Stimulated activated CD8-positive, alpha-beta memory T cell treated with anti-CD3 and anti-CD28 coated beads, Interleukin-12 subunit alpha, Interleukin-12 subunit beta, amount 100 ng/mL, for 4 hours (primary cell): ENCODE results near the gene ARHGAP32.

Experiments used
- DNase-seq: peaks from one replicate; pipeline ENCODE4 v3.0.0-alpha.2; 2020; ENCODE audit warnings: low read depth

The ARHGAP32 gene

DNA sequence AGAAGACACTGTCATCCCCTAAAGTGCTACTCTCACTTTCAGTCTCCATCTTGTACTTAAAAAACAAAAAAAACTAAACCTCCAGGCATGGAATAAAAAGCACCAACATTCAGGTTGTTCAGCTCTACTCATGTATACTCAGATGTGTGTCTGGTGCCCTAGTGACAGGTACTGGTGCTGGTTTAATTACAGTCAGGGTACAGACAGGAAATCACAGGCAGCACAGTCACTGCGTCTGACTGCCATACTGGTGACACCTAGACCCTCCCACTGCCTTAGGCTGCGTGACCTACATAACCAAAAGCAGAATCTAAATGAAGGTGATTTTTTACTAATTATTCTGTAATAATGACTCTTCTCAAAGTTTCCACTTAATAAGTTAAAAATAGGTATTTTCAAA lies at the start of gene ARHGAP32:
ARHGAP32 (minus strand) TSS at position 176 of the 400 bp plus-strand sequence; CDS start at position 49, 127 bp downstream.
- no peak for DNase-seq

DNA sequence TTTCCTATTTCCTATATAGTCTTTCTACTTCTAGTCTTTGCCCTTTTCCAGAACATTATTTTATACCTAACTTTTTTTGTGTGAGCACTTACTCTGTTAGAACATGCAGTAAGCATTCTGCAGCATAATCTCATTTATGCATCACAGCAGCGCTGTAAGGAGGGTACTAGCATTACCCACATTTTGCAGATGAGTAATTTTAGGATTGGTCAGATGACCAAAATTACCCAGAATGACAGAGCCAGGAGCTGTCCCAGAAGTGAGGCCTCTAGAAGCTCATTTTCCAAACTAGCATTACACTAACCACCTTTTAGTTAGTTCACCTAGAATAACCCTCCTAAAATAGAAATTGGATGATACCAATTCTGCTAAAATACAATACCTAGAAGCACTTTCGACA lies 47.1 kb upstream of the ARHGAP32 start:
- DNase-seq, result no peak

DNA sequence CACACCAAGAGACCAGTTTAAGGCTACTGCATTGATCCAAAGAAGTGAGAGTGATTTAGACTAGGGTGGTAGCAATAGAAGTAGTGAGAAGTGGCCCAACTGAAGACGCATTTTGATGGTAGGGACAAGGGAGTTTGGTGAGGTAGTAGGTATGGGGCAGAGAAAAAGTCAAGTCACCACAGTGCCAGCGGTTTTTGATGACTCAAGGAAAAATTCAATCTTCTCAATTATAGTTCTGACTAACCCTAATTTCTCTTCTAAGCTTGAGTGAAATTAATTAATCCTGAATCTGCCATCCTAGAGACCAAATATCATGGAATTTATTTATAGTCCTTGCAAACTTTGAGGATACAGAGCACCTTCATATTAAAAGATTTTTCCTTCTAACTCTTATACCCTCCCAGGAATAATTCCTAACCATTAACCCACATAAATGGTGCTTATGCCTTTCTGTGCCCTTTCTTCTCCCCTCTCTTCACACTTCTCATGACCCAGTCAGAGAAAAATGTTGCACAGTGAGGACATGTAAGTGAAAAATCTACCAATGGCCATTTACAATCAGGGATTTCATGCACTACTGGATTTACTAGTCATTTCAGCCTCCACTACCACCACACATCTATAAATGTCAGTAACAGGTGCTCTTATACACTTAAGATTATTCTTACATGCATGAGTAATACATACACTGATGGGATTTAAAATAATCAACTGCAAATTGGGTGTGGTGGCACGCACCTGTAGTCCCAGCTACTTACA lies 45.9 kb upstream of the ARHGAP32 start:
- no peak for DNase-seq

DNA sequence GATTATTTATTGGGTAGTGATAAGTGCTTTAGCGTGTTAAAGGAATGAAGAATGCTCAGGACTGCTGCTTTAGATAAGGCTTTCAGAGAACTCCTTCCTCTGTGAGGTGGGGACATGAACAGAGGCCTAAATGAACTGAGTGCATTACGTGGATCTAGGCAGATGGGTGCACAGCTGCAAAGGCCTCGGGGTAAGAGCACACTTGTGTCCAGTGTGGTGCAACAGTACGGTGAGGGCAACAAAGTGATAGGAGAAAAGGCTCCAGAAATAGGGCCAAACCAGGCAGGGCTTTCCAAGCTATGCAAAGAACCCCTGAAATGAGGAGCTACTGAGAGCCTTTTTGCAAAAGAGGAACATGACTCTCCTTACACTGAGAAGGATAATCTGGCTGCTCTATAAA lies 45.3 kb upstream of the ARHGAP32 start:
- DNase-seq, result no peak

DNA sequence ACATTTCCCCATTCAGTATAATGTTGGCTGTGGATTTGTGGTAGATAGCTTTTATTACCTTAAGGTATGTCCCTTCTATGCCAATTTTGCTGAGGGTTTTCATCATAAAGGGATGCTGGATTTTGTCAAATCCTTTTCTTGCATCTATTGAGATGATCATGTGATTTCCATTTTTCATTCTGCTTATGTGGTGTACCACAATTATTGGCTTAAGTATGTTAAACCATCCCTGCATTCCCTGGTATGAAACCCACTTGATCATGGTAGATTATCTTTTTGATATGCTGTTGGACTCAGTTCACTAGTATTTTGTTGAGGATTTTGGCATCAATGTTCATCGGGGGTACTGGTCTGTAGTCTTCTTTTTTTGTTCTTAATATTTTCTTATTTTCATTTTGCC lies 44.7 kb upstream of the ARHGAP32 start:
- no peak for DNase-seq

DNA sequence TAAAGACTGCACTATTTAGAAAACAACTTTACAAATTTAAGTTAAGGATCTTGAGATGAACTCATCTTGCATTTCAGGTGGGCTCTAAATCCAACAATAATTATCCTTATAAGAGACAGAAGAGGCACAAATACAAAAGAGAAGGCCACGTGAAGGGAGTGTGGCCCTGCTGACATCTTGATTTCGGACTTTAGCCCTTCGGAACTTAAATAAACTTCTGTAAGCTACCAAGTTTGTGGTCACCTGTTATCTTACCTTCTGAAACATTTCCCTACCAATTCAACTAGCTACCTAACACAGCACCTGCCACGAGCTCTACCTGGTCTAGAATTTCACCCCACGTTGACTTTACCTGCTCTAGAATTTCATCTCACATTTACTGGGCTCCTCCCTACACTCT lies 42.9 kb upstream of the ARHGAP32 start:
- DNase-seq, result no peak

DNA sequence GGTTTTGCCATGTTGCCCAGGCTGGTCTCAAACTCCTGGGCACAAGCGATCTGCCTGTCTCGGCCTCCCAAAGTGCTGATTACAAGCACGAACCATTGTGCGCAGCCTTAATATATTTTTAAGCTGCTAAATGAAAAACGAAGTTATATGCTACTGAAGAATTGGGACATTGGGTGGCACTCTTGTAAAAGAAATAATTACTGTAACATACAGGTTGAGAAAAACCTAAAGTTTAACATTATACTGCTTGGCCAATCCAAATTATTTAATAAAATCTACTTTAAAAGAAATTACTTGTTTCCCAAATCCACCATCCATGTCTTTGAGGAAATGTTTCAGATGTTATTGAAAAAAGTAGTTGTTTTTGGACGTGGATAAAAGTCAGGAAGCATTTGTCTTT lies 37.9 kb upstream of the ARHGAP32 start:
- DNase-seq, result no peak

DNA sequence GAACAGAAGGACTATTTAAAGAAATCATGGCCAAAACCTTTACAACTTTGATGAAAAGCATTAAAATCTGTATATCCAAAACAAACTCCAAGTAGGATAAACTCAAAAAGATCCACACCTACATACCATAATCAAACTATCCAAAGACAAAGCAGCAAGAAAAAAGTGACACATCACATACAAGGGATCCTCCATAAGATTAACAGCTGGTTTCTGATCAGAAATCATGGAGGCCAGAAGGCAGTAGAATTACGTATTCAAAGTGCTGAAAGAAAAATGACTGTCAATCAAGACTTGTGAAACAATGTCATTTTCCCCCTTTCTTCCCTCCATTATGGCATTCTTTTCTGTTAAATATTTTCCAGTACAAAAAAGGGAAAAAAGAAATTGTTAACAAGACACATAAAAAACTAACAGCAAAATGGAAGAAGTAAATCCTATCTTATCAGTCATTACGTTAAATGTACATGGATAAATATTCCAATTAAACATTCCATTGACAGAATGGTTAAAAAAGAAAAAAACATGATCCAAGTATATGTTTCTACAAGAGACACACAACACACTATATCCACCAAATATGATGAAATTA lies 34.2 kb upstream of the ARHGAP32 start:
- DNase-seq, result no peak

DNA sequence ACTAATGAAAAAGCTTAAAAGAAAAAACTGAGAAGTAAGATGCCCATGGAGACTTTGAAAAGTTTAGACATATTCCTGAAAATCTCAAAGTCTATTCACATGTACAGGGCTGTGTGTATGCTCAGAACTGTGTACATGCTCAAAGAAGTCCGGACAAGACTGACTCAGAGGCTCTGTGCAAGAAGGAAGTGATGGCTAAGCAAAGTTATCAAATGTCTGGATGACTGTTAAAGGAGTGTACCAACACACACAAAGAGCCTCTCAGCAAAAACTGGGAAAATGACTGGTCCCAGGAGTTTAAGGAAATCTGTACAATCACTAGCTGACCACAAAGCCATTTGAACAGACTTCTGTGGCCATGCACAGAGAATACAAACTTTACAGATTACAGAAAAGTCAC lies 33.1 kb upstream of the ARHGAP32 start:
- no peak for DNase-seq

DNA sequence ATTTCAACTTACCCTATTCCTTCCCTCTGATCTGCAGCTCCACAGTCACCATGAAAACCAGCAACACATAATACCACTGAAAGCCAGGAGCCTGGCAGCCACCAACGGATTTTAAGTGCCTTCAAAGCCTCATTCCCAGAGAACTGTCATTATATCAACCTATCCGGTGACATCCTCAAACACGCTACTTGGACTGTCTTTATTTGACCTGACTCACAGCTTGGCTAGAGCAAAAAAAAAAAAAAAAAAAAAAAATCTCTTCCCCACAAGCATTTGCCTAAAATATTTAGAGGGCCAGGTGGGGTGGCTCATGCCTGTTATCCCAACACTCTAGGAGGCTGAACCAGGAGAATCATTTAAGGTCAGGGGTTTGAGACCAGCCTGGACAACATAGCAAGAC lies 32.4 kb upstream of the ARHGAP32 start:
- DNase-seq, result no peak

DNA sequence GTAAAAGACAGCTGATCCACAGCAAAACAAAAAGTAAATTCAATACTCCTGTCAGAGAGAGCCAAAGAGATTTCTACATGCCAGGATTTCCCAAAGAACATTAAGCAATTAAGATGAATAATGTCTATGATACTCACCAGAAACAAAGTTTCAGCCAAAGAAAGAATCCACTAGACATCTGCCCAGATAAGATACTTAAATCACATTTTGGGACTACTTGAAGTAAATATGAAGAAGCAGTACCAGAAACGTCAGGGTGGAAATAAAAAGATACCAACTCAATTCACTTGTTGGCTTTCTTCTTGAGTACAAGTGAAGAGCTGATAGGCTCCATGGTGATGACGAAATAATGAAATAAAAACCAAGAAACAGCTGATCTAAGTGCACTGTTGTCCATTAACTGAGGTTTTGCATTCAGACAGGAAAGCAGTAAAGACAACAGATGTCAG lies 31.6 kb upstream of the ARHGAP32 start:
- DNase-seq, result no peak

DNA sequence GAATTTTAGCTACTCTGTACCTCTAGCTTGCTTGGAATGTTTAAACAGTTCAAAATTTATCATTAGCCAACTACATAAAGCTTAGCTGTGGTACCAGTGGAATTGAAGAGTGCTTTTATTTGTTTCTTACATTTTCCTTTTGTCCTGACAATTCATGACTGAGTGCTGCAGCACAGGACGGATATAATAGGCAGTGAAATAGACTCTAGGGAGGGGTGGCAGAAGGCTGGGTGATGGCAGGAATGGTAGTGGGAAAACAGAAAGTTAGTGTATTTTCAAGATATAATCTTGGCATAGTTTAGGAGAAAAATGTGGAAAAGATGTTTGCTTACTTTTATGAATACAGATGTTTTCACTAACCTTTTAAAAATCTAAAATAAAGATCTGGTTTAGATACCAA lies 31.1 kb upstream of the ARHGAP32 start:
- no peak for DNase-seq

DNA sequence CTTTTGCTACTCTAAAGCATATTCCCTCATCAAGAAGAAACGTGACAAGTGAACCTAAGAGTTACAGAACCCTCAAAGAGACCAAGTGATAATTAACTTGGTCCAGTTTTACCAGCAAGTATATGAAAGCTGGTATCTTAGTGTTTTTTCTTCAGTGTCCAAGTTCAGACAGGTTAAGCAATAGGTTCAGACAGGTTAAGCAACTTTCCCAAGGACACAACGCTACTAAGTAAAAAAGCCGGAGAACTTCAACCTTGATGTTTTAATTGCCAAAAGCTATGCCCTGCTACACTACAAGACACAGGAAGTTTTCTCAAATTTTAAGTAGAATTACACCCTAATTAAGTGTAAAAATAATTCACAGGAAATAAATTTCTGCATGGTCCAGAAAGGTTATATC lies 30.0 kb upstream of the ARHGAP32 start:
- DNase-seq, result no peak

DNA sequence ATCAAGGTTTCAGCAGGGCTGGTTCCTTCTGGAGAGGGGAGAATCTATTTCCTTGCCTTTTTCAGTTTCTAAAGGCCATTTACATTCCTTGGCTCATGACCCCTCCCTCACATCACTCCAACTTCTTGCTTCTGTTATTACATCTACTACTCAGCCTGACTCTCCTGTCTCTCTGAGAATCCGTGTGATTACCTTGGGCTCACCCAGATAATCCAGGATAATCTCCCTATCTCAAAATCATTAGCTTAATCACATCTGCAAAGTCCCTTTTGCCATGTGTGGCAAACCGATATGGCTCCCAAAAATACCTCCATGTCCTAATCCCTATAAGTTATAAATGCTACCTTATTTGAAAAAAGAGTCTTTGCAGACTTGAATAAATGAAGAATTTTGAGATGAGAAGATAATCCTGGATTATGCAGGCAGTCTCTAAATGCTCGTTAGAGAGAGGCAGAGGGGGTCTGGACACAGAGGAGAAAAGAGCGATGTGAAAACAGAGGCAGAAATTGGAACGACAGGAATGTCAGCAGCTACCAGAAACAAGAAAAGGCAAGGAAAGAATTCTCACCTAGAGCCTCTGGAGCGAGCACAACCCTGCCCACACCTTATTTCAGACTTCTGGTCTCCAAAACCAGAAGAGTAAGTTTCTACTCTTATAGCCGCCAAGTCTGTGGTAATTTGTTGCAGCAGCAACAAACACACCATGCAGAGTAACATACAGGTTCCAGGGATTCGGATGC lies 23.6 kb upstream of the ARHGAP32 start:
- no peak for DNase-seq

DNA sequence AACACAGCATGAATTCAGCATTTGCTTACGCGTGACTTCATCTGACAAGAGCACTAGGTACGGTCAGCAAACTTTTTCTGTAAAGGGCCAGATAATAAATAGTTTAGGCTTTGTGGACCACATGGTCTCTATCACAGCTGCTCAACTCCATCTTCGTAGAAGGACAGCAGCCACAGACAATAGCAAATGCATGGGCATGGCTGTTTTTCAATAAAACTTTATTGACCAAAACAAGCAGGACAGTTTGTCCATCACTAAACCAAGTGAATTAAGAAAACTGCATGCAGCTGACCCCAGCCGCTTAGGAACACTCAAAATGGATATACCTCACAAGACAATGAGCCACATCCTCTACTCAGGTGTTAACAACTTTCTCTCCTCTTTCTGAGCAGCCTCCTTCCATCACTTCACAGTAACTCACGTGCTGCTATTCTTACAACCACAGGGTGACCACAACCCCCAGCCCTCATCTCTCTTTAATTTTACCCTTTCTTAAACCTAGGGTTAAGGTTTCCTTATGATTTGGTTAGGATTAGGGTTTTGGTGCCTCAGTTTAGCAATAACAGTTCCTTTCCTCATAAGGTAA lies 22.7 kb upstream of the ARHGAP32 start:
- no peak for DNase-seq

DNA sequence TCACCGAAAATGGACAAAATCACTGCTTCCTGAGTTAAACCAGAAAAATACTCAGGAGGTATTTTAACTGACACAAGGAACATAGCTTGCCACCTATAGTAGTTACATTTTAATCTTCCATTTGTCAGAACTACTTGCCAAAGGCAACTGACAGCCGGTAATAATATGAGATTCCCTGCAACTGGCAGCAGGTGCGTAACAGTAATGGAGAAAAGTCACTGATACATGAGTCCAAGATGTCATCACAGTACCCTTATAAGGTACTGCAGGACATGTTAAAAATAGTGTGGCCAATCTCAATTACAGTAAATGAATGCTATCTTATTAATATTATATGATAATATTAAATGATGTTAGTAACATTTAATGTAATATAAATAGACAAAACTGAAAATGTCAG lies 21.1 kb upstream of the ARHGAP32 start:
- no peak for DNase-seq

DNA sequence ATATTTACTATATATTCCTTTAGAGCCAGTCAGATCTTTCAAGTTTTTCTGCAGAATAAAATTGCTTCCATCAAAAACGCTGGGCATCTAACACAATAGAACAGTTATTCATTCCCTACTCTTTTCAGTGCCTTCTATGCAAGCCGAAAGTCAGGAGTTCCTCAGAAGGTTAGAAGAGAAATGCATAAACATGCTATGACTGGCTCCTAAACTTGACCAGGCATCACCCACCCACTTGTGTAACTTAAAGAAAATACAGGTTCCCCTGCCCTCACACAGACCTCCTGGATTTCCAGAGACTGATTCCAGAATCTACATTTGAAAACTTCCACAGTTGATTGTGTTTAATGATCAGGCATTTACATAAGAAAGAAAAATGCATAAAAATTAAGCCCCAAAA lies 19.3 kb upstream of the ARHGAP32 start:
- DNase-seq, result no peak

DNA sequence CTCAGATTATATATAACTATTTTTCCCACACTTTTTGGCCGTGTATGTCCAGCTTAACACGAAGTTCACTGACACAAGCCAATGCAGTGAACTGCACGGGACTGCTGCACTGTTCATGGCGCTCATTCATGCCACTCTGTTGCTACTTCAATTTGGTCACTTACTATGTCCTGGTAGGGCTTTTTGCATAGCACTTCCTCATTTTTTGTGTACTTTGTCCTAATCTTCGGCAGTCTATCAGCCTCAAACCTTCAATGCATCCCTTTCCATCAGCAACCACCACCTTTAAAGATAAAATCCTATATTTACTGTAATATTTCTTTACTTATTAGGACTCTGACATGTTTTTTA lies 18.7 kb upstream of the ARHGAP32 start:
- no peak for DNase-seq

DNA sequence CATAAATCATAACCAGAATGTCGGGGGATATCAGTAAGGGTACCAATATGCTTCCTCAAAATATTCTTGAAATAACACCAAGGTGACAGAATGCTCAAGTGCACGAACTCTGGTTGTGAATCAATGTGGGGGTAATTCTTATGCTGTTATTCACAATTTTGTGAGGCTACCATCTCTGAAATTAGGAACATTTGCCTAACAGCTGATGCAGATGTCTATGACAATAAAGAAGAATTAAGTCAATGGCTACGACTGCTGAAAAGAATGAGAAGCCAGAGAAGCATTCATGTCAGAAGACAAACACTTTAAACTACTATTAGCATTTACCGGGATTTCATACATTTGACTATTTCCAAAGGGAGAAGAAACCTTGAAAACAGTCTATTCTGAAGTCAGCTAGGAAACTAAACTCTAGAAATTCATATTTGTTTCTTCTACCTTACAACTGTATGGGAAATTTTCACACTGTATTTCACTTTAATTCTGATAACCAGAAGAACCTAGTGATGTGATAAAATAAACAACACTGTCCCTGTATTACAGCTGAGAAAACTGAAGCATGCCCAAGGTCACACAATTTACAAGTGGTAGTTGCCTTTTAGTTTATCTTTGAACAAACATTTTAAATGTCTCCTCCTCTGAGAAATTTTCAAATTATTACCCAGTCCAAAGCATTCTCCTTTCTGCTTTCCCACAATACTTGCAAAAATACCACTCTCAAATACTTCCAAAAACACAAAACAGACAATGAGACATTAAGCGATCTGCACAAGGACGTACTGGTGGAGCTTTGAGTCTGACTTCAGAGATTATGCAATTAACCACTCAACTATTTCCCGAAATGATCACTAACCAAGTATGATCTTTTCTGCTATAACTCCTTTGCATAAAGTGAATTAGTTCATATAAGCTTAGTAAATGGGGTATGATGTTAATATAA lies 18.0 kb upstream of the ARHGAP32 start:
- DNase-seq, result no peak

DNA sequence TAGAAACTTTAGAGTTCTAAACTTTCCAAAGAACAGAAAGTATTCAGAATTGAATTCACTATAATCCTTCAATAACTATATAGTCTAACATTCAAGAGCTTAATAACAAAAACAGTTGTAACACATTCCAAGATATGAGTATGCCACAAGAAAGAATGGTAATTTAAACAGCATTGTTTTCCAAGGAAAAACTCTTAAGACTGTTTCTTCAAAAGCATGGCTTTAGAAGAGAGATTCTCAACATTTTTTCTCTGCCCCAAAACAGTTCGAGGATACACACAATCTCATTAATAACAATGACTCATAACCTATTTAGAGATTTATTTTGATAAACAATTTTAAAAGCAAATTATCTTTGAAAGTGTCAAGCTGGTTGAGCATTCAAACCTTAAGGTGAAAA lies 16.7 kb upstream of the ARHGAP32 start:
- no peak for DNase-seq

DNA sequence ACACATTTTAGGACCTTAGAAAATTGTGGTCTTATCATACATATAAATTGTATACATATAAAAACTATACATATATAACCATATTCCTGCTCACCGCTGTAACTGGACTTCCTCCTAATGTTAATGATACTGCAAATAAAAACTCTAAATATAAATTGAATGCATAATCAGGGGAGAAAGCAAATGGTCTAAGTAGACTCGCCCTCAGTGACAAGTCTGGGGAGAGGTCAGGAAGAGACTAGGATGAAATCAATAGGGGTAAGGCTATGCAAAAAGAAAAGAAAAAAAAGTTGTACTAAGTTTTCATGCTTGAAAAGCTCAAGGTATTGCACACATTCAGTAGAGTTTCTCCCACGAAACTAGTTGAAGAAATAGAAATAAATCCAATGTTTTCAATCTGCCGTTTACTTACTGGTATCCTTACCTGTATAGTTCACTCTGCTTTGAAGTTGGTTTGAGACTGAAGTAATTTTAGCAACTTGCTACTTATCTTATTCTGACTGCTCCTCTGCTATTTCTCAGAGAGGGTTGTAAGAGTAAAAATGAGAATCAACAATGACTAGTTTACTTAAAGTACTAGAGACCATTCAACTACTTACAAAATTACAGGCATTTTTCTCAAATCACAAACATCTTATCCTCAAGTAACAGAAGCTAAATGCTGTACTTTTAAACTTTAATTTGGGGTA lies 12.2 kb upstream of the ARHGAP32 start:
- no peak for DNase-seq
